GM18505 (cell line): ENCODE measurements around the gene REXO2.

Source experiments
- ATAC-seq: cut with Tn5 transposase; IDR thresholded peaks from one replicate; pipeline ENCODE4 v1.9.1; 2021; ENCODE audit not compliant: unreplicated experiment
- POLR2A ChIP-seq: IDR thresholded peaks from 4 replicates; pipeline ENCODE4 v1.6.1; 2011; ENCODE audit warnings: borderline replicate concordance; ENCODE audit not compliant: insufficient read depth, insufficient read length; ENCODE audit errors: extremely low read depth

REXO2 gene

DNA sequence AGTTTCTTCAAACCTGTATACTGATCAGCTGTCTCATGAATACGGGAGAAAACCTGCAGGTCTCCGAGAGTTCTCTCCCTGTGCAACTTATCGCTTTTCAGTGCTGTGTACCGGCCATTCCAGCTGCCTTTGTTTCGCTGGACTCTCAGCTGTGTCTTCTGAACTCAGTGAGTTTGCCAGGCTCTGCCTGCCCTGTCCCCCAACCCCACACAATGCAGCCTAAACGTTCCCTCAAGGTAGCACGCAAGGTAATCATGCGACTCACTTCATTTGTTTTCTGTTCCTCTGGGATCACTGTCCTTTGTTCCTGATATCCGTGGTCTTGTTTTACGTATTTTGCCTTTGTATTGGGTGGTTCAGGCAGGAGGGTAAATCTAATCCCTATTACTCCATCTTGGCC lies 25.3 kb upstream of the REXO2 start:
- TF ChIP-seq POLR2A = no peak
- ATAC-seq = no peak

DNA sequence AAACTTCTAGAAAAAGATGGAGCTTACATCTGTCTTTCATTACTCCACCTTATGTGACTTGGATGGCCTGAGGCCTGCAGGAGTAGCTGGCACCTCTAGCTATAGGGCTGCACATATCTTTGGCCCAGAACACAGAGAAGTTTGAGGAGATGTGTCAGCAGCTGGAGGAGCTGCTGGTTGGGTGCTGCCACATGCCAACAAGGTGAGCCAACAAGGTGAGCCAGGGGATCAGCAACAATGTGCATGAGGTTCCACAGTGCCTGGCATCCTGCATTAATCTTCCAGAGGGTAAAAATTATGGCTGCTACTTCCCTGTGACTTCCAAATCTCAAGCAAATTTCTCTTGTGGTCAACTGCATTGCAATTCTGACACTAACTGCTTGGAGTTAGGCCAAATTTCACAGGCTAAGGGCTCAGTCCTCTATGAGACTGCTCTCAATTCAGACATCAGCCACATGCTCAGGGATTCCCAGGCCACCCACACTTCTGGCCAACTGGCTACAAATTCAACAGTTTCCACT lies 22.8 kb upstream of the REXO2 start:
- no peak for ATAC-seq
- no peak for TF ChIP-seq POLR2A

DNA sequence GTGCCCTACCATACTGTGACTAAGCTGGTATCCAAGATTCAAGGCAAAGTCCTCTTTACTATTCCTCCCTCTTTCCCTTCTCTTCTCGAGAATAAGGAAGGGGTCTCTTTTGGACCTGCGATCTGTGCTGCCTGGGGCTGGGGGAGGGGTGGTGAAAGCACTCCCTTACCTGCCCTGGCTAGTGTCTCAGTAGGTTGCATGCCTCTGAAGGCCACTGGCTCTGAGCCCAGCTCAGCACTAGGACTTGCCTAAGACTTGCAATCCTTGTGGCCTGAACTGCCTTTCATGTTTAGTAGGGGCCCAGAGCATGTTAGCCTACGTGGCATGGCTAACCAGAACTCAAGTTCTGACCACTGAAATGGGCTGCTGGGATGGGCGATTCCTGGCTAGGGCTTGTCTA lies 13.0 kb upstream of the REXO2 start:
- no peak for TF ChIP-seq POLR2A
- ATAC-seq = no peak

DNA sequence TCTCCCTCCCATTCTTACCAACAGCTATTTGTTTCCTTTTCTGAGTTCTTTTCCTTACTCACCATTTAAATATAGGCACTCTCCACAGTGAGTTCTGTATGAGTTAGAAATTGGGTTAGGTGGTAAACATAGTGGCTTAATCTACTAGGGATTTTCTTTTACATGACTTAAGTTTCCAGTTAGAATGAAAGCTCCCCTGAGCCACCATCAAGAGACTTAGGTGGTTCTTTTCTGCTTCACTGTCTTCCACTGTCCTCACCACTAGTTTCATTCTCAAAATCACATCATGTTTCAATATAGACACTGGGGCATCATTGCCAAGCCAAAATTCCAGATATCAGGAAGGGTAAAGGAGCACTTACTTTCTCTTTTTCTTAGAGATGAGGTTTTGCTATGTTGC lies 9.0 kb upstream of the REXO2 start:
- ATAC-seq = no peak
- TF ChIP-seq POLR2A = no peak

DNA sequence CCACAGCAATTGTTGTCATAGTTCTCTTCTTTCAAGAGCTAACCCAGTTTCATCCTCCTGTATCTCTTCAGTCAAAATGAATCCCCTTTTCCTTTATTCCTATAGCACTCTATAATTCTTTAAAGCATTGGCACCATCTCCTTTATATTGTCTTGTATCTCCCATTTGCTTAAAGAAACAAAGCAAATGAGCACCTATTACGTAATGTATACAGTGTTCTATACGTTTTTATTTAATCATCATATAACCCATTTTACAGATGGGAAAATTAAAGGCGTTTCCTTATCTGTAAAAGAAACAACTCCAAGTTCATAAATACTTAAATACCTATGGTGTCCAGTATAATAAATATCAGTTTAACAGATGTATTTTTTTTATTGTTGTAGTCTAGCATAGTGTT lies 6.4 kb upstream of the REXO2 start:
- no peak for ATAC-seq
- no peak for TF ChIP-seq POLR2A

DNA sequence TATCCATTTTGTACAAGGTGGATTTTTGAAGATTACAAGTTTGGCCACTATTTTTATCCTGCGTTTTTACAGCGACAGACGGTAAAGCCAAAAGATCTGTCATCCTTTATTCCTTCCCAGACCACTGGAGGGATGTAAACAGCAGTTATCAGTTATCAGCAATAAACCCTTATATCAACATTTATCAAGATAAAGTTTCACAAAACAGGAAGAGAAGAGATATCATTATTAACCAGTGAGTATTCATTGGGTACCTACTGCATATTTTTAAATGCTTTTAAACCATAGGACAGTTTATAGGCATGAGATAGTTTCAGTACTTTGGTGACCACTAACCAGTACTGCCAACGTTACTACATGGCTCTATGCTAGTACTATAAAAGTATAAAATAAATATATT lies 5.9 kb upstream of the REXO2 start:
- TF ChIP-seq POLR2A = no peak
- no peak for ATAC-seq

DNA sequence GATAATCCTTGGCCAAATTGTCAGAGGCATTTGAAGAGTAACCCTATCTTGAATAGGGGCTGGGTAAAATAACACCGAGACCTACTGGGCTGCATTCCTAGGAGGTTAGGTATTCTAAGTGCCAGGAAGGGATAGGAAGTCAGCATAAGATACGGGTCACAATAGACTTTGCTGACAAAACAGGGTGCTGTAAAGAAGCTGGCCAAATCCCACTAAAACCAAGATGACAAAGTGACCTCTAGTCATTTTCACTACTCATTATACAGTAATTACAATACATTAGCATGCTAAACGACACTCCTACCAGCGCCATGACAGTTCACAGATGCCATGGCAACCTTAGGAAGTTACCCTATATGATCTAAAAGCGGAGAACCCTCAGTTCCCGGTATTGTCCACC lies 964 bp upstream of the REXO2 start:
- TF ChIP-seq POLR2A = no peak
- ATAC-seq = no peak

DNA sequence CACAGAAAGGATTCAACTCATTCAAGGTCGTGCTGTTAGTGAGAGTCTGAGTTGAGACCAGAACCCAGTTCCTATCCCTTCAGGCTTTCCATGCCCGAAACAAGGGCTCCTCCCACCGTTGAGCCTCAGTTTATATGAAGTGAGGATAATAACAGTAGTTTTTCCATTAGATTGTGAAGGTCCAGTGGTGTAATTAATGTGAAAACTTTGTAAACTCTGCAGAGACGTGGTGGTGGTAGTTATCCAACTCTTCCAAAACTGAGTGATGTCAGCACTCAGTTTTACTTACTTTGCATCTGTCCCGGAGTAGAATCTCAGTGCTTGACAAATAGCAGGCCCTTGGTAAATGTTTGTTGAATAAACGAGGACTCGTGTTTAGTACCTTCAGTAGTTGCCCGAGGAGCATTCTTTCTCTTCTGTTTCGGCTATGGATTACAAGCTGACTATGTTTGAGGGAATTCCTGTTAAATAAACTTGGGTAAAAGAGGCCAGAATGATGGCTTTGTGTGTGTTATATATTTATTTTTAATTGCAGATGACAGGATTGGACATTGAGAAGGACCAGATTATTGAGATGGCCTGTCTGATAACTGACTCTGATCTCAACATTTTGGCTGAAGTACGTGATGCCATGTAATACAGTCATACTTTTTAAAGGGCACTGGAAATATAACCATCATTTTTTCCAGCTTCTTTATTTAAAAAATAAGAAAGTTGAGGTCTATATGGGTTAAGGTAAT lies 1.0 kb downstream of the REXO2 start:
- no peak for ATAC-seq
- TF ChIP-seq POLR2A = no peak

DNA sequence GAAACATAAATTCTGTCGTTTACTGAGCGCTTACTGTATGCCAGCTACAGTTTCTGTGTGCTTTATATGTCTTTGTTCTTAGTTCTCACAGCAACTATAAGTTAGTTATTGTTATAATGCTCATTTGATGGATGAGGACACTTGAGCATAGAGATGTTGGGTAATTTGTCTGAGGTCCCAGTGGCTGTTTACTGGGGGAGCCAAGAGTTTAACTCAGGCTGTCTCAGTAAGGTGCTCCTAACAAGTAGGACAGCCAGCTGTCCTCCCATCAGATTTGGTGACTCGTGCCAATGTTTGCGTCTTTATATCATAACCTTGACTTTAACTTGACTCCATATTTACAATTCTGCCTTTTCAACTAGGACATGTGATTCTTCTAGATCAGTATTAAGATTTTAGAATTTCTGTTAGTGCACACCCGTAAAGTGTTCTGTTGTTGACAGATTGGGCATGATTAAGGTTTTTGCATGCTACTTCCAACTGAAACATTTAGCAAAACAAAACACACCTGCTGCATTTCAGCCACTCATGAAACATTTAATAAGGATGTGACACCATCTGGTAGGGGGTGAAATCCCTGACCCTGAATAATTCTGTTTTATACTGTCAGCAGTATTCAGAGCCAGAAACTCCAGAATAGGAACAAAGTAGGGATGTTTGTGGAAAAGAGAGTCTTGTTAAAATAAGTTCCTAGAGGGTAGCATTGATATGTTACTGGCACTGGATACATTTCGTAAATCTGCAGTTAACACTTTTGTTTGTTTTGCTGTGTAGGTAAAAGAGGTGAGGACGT lies 1.9 kb downstream of the REXO2 start:
- no peak for TF ChIP-seq POLR2A

DNA sequence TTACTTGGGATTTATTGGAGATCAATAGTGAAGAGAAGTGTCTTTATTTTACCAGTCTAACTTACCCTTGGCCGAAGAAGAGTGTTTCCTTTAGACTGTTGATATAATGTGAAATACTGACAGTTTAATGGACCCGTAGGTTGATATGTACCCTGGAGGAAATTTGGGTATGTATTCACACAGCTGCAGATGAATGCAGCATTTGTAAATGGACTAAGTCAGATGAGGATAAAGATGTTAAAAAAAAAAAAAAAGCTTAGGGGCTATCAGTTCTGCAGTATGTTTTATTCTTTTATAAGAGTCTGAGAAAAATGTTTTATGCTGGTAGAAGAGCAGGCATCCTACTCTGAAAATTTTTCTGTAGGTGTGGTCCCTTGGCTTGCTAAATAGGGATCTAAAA lies 2.7 kb downstream of the REXO2 start:
- no peak for ATAC-seq
- TF ChIP-seq POLR2A = no peak

More for the DNA sequence above, 1.9 kb downstream of the REXO2 start:
- ATAC-seq = no peak

DNA sequence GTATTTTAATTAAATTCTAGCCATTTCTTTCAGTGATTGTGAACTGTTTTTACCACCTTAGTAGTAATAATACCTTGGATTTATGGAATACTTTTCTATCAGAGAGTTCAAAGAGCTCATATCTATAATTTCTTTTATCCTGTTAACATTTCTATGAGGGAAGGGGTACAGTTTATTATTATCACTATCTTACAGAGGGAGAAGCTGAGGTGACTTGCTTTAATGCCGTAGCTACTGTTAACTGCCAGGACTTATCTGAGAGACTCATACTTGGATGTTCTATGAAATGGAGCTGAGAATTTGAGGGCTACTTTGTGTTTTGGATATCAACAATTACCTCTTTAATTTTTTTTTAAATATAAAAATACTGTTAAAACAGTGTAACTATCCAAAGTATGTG lies 3.3 kb downstream of the REXO2 start:
- no peak for TF ChIP-seq POLR2A
- ATAC-seq = no peak

DNA sequence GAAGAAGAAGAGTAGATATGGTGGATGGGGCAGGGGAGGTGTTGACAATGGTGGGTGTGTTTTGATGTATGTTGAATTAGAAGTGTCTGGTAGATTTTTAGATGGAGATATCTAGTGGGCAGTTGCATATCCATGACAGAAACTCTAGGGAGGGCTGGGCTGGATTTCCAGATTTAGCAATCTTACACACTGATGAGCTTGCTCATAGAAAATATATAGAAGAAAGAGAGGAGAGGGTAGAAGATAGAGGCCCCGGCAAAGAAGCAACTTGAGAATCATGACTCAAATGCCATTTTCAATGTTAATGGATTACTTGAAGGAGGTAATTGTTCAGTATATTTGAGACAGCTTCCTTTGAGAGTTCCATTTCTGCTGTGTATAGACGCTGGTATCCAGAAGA lies 8.2 kb downstream of the REXO2 start:
- ATAC-seq = no peak
- TF ChIP-seq POLR2A = no peak

DNA sequence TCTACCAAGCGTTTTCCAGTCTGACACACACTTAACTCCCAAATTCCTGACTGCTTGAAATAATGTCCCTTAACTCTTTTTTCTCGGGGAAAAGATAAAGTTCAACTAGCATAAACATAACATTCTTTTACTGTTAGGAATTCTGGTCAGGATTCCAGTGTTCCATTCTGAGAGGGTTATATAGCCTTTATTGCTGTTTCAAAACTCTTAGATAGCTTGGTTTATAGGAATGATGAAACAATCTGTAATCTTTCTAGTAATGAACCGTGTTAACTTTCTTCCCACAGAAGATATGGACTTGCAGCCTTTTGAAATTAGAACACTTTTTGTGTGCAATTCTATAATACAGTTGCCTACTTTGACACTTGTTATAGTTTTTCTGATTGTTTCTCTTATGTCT lies 8.6 kb downstream of the REXO2 start:
- TF ChIP-seq POLR2A = no peak
- ATAC-seq = no peak
